ENCODE measurements around the gene CDX1. TPM values are rescaled to one million over a fixed set of nuclear protein-coding genes. Genes with fewer than 3 reads are reported as not detected.

CDX1 gene
- total RNA-seq, 2 experiments from 2014 or later: not detected

GRCh38 chr5:150172145-150172544, 5.6 kb downstream of the CDX1 start:
- no peaks in the 10 kb centered on the region for H3K36me3 Mint-ChIP-seq (ENCODE audit: low read depth)
- POLR2A ChIA-PET: no interaction called here
- H3K27me3 Mint-ChIP-seq (ENCODE audit: low read depth): peaks cover 53% of the 10 kb centered on the region
- H3K9me3 Mint-ChIP-seq (ENCODE audit: insufficient read depth): no peaks in the 10 kb centered on the region
- H3K27ac Mint-ChIP-seq: no peak overlapping the region
- H3K4me1 Mint-ChIP-seq (ENCODE audit: low read depth): peaks cover 2% of the 10 kb centered on the region
- CTCF ChIA-PET: interaction anchor here (1.5 kb wide), 1 partner anchor 47 kb away, joined by 6 read pairs; no protein-coding TSS in a partner anchor
- H3K4me3 Mint-ChIP-seq: no peak overlapping the region
- DNase-seq (no peak), ATAC-seq (no peak)

GRCh38 chr5:150172556-150172955, 6.0 kb downstream of the CDX1 start:
- peaks cover under 1% of the 10 kb centered on the region for H3K4me1 Mint-ChIP-seq (ENCODE audit: low read depth)
- ChIA-PET POLR2A (no interaction called here), CTCF (interaction anchor here (1.5 kb wide), 1 partner anchor 46 kb away, joined by 6 read pairs; no protein-coding TSS in a partner anchor)
- H3K27ac Mint-ChIP-seq: no peak overlapping the region
- H3K9me3 Mint-ChIP-seq (ENCODE audit: insufficient read depth): no peaks in the 10 kb centered on the region
- DNase-seq: no peak
- H3K4me3 Mint-ChIP-seq: no peak overlapping the region
- H3K27me3 Mint-ChIP-seq (ENCODE audit: low read depth): peaks cover 49% of the 10 kb centered on the region
- H3K36me3 Mint-ChIP-seq (ENCODE audit: low read depth): no peaks in the 10 kb centered on the region
- no peak for ATAC-seq

GRCh38 chr5:150173161-150173560, 6.6 kb downstream of the CDX1 start:
- ATAC-seq (no peak), DNase-seq (no peak)
- CTCF ChIA-PET: no interaction called here
- POLR2A ChIA-PET: no interaction called here
- Mint-ChIP-seq H3K4me1 (ENCODE audit: low read depth) (no peaks in the 10 kb centered on the region), H3K9me3 (ENCODE audit: insufficient read depth) (no peaks in the 10 kb centered on the region), H3K4me3 (no peak overlapping the region), H3K27ac (no peak overlapping the region), H3K27me3 (ENCODE audit: low read depth) (peaks cover 44% of the 10 kb centered on the region), H3K36me3 (ENCODE audit: low read depth) (no peaks in the 10 kb centered on the region)

GRCh38 chr5:150174285-150174684, 7.7 kb downstream of the CDX1 start:
- POLR2A ChIA-PET: no interaction called here
- Mint-ChIP-seq H3K36me3 (ENCODE audit: low read depth) (no peaks in the 10 kb centered on the region), H3K4me3 (no peak overlapping the region), H3K4me1 (ENCODE audit: low read depth) (no peaks in the 10 kb centered on the region), H3K9me3 (ENCODE audit: insufficient read depth) (no peaks in the 10 kb centered on the region), H3K27me3 (ENCODE audit: low read depth) (peaks cover 33% of the 10 kb centered on the region), H3K27ac (no peak overlapping the region)
- ATAC-seq (no peak), DNase-seq (no peak)
- CTCF ChIA-PET: interaction anchor here (1.1 to 2.4 kb wide), 3 partner anchors 12 to 176 kb away, joined by 3 to 9 read pairs (median 7); no protein-coding TSS in a partner anchor

GRCh38 chr5:150175076-150175475, 8.5 kb downstream of the CDX1 start:
- ATAC-seq (no peak), DNase-seq (no peak)
- no peaks in the 10 kb centered on the region for H3K9me3 Mint-ChIP-seq (ENCODE audit: insufficient read depth)
- no peaks in the 10 kb centered on the region for H3K4me1 Mint-ChIP-seq (ENCODE audit: low read depth)
- peaks cover 27% of the 10 kb centered on the region for H3K27me3 Mint-ChIP-seq (ENCODE audit: low read depth)
- no peak overlapping the region for H3K4me3 Mint-ChIP-seq
- CTCF ChIA-PET: interaction anchor here (0.9 to 2.4 kb wide), 7 partner anchors 13 to 176 kb away, joined by 3 to 9 read pairs (median 4); no protein-coding TSS in a partner anchor
- no peak overlapping the region for H3K27ac Mint-ChIP-seq
- no peaks in the 10 kb centered on the region for H3K36me3 Mint-ChIP-seq (ENCODE audit: low read depth)
- POLR2A ChIA-PET: no interaction called here

- ChIA-PET POLR2A (no interaction called here), CTCF (interaction anchor here (0.9 to 2.4 kb wide), 7 partner anchors 13 to 48 kb away, joined by 3 to 9 read pairs (median 4); no protein-coding TSS in a partner anchor)
- Mint-ChIP-seq H3K9me3 (ENCODE audit: insufficient read depth) (no peaks in the 10 kb centered on the region), H3K27ac (no peak overlapping the region), H3K4me1 (ENCODE audit: low read depth) (no peaks in the 10 kb centered on the region), H3K27me3 (ENCODE audit: low read depth) (peaks cover 22% of the 10 kb centered on the region), H3K36me3 (ENCODE audit: low read depth) (no peaks in the 10 kb centered on the region), H3K4me3 (no peak overlapping the region)
- DNase-seq (peak; percentile 32), ATAC-seq (no peak)
Measured at GRCh38 chr5:150175536-150175935, 9.0 kb downstream of the CDX1 start.

- Mint-ChIP-seq H3K9me3 (ENCODE audit: insufficient read depth) (no peaks in the 10 kb centered on the region), H3K27ac (no peak overlapping the region), H3K27me3 (ENCODE audit: low read depth) (peaks cover 18% of the 10 kb centered on the region), H3K4me1 (ENCODE audit: low read depth) (no peaks in the 10 kb centered on the region), H3K36me3 (ENCODE audit: low read depth) (no peaks in the 10 kb centered on the region), H3K4me3 (no peak overlapping the region)
- ChIA-PET CTCF (interaction anchor here (1.4 kb wide), 1 partner anchor 15 kb away, joined by 3 read pairs; no protein-coding TSS in a partner anchor), POLR2A (no interaction called here)
- DNase-seq: no peak
- no peak for ATAC-seq
Measured at GRCh38 chr5:150176745-150177477, 10.3 kb downstream of the CDX1 start.

GRCh38 chr5:150177721-150178120, 11.1 kb downstream of the CDX1 start:
- no peak for ATAC-seq
- DNase-seq: no peak
- ChIA-PET CTCF (interaction anchor here (1.3 kb wide), 1 partner anchor 16 kb away, joined by 3 read pairs; no protein-coding TSS in a partner anchor), POLR2A (no interaction called here)
- H3K9me3 Mint-ChIP-seq (ENCODE audit: insufficient read depth): no peaks in the 10 kb centered on the region
- H3K4me3 Mint-ChIP-seq: no peak overlapping the region
- H3K27ac Mint-ChIP-seq: no peak overlapping the region
- H3K27me3 Mint-ChIP-seq (ENCODE audit: low read depth): peaks cover 14% of the 10 kb centered on the region
- no peaks in the 10 kb centered on the region for H3K4me1 Mint-ChIP-seq (ENCODE audit: low read depth)
- H3K36me3 Mint-ChIP-seq (ENCODE audit: low read depth): no peaks in the 10 kb centered on the region

GRCh38 chr5:150178262-150178661, 11.7 kb downstream of the CDX1 start:
- ATAC-seq (no peak), DNase-seq (no peak)
- no peaks in the 10 kb centered on the region for H3K4me1 Mint-ChIP-seq (ENCODE audit: low read depth)
- ChIA-PET CTCF (interaction anchor here (1.3 kb wide), 1 partner anchor 16 kb away, joined by 3 read pairs; no protein-coding TSS in a partner anchor), POLR2A (no interaction called here)
- peaks cover 16% of the 10 kb centered on the region for H3K27me3 Mint-ChIP-seq (ENCODE audit: low read depth)
- no peaks in the 10 kb centered on the region for H3K9me3 Mint-ChIP-seq (ENCODE audit: insufficient read depth)
- no peaks in the 10 kb centered on the region for H3K36me3 Mint-ChIP-seq (ENCODE audit: low read depth)
- no peak overlapping the region for H3K4me3 Mint-ChIP-seq
- H3K27ac Mint-ChIP-seq: no peak overlapping the region

GRCh38 chr5:150179019-150179620, 12.5 kb downstream of the CDX1 start:
- Mint-ChIP-seq H3K36me3 (ENCODE audit: low read depth) (no peaks in the 10 kb centered on the region), H3K27ac (no peak overlapping the region), H3K9me3 (ENCODE audit: insufficient read depth) (no peaks in the 10 kb centered on the region), H3K4me1 (ENCODE audit: low read depth) (no peaks in the 10 kb centered on the region), H3K4me3 (no peak overlapping the region), H3K27me3 (ENCODE audit: low read depth) (peaks cover 10% of the 10 kb centered on the region)
- POLR2A ChIA-PET: no interaction called here
- CTCF ChIA-PET: no interaction called here
- no peak for ATAC-seq
- no peak for DNase-seq

GRCh38 chr5:150180241-150181026, 13.9 kb downstream of the CDX1 start:
- peaks cover 7% of the 10 kb centered on the region for H3K27me3 Mint-ChIP-seq (ENCODE audit: low read depth)
- H3K4me3 Mint-ChIP-seq: no peak overlapping the region
- H3K36me3 Mint-ChIP-seq (ENCODE audit: low read depth): no peaks in the 10 kb centered on the region
- no peak for ATAC-seq
- H3K9me3 Mint-ChIP-seq (ENCODE audit: insufficient read depth): no peaks in the 10 kb centered on the region
- ChIA-PET CTCF (interaction anchor here (0.8 kb wide), 1 partner anchor 18 kb away, joined by 3 read pairs; no protein-coding TSS in a partner anchor), POLR2A (no interaction called here)
- H3K27ac Mint-ChIP-seq: no peak overlapping the region
- DNase-seq: no peak
- H3K4me1 Mint-ChIP-seq (ENCODE audit: low read depth): no peaks in the 10 kb centered on the region

GRCh38 chr5:150181027-150181426, 14.4 kb downstream of the CDX1 start:
- no peak for DNase-seq
- Mint-ChIP-seq H3K9me3 (ENCODE audit: insufficient read depth) (no peaks in the 10 kb centered on the region), H3K27me3 (ENCODE audit: low read depth) (peaks cover 9% of the 10 kb centered on the region), H3K27ac (no peak overlapping the region), H3K4me3 (no peak overlapping the region), H3K36me3 (ENCODE audit: low read depth) (no peaks in the 10 kb centered on the region), H3K4me1 (ENCODE audit: low read depth) (no peaks in the 10 kb centered on the region)
- no peak for ATAC-seq
- ChIA-PET CTCF (no interaction called here), POLR2A (no interaction called here)

All from activated CD8-positive, alpha-beta T cell treated with anti-CD3 and anti-CD28 coated beads, Interleukin-2, amount 10 ng/mL, durations not matched to agents 7 days and 5 days (primary cell).